Midbrain (tissue), 1 donor: ENCODE measurements around the gene HOXA13.

Source experiments
- DNase-seq: peaks from one replicate; lab custom pipeline; 2025; lab: John Stamatoyannopoulos, UW

HOXA13 gene

DNA sequence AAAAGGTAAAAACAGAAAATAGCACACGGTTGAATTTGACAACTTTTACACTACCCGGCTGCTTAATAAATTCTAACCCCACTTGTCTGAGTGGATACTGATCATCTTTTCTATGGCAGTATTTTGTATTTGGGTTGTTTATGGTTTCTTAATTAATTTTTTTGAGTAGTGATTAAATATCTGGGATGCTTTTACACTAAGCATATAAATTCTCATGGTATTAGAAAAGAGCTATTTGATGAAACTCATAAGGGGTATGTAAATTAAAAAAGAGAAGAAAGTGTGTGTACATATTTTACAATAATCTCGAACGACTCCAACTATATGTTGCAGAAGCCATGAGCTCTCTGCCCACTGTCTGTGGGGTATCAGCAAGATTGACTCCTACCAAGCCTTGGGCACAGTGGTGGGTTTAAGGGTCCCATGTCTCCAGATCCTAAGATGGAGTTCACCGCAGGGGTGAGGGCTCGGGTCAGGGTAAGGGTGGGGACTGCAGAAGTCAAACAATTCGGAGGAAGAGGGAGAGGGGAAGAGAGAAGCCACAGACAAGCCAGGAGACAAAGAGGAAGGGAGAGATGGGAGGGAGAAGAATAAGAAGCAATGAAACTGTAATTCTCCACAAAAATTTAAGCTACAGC, 7.6 kb upstream of the HOXA13 start:
- DNase-seq = no peak

DNA sequence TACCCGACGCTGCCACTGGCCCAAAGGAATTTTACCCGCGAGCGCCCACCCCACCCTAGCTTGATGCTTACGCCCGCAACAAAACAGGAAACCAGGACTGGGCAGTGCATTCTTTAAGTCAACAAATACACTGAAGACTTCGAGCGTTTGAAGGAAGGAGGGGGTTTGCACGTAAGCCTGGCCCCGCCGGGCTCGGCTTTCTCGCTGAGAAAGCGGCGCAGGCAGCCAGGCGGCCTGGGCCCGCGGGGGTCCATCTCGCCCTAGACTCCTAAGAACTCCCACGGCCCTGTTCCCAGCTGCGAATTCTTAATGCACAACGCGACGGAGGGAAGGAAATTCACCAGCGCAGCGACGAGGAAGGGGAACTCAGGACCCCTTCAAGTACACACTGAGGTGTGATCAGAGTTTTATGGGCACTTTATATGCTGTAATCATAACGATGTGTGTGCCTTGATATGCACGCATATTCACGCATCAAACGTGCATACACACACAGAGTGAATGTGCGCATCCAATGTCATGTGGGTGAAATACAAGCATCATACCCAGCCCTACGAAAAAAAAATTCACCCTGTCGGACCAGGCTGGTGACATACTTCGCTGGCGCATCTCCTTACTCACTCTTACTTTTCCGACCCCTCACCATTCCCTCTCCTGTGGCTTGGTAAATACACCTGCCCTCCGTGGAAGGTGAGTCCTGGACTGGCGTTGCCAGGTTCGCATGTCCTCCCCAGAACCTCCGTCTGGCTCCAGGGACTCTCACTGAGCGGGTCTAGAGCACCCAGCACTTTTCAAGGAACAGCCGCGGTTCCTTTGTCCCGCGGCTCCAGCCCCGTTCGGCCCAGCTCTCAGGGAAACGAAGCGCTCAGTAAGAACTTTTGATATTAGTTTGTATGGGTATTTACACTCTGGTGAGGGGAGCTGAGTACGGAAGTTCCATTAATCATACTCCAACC, 5.7 kb upstream of the HOXA13 start:
- DNase-seq = no peak

DNA sequence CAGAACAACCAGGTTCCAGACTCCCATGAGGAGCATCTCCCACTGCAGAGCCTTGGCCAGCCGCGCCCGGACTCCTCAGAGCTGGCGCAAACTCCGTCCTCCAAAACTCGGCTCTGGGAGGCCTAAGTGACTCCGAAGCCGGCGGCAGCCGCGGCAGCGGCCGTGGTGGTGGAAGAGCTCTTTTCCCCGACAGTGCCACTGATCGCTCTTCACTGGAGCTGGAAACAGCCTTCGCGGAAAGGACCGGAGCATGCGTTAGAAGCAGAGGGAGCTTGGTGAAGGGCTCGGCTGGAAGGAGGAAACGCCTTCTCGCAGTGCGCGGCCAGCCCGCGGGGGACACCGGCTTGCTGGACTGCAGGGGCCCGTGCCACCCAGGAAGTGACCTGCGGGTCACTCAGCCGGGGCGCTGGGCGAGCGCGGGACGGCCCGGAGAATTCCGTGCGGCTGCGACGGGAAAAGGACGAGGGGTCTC, 5.0 kb upstream of the HOXA13 start:
- no peak for DNase-seq

DNA sequence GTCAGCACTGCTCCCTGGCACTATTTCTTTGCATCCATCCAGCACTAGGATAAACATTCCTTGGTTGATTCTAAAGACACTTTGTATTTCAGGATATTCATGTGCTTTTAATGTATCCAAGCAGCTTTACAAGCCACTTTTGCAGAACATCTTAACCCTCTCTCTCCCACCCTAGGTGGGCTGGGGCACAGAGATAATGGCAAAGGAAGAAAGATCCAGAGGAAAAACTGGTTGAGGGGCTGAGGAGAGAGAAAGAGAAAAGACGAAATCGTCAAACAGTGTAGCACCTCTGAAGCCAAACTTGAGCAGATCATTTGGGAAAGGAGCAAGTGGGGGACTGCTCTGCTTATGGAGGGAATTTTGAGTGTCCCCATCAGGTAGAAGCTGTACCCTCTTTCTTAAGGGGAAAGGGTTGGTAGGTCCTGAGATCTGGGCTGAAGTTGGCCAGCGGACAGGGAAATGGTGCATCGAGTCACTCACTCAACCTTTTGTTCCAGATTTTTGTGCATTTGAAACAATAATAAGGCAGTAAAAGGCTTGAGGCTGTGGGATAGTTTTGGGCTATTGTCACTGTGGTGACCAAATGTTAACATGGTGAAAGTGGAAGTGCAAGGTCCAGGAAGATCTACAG, 4.2 kb upstream of the HOXA13 start:
- no peak for DNase-seq

DNA sequence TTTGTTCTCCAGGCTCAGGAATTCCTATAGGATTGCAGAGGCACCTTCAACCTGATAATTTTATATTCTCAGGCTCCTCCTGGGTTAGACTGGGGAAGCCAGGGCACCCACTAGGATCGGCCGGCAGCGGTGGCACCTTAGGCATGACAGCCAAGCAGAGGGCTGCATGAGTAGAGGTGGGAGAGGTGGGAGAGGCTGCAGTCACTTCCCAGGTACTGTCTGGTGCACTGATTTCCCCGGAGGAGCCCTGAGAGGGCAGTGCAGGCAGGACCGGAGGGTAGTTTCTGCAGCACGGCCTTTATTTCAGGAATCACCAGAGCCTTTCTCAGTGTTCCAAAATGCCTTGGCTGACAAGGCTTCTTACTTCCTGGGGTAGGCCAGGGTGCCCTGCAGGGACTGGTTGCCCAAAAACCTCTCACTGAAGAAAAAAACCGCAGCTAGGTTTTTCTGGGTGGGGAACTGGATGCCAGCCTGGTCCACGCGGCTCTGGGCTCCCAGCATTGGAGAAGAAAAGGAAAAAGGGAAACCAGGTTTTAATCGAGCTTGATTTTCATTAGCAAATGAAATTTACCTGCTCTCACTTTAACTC, 3.6 kb upstream of the HOXA13 start:
- no peak for DNase-seq

DNA sequence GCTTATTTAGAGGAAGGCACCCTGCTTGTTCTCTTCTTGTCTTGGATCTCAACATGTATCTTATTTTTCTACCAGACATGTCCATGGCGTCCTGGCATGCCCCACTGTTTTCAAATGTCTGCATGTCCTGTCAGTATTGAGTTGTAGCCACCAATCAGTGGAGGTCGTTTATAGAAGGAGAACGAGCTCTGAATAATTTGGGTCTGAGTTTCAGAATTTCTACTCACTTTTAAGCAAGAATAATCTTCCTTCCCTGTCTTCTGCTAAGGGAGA, 2.9 kb upstream of the HOXA13 start:
- no peak for DNase-seq

DNA sequence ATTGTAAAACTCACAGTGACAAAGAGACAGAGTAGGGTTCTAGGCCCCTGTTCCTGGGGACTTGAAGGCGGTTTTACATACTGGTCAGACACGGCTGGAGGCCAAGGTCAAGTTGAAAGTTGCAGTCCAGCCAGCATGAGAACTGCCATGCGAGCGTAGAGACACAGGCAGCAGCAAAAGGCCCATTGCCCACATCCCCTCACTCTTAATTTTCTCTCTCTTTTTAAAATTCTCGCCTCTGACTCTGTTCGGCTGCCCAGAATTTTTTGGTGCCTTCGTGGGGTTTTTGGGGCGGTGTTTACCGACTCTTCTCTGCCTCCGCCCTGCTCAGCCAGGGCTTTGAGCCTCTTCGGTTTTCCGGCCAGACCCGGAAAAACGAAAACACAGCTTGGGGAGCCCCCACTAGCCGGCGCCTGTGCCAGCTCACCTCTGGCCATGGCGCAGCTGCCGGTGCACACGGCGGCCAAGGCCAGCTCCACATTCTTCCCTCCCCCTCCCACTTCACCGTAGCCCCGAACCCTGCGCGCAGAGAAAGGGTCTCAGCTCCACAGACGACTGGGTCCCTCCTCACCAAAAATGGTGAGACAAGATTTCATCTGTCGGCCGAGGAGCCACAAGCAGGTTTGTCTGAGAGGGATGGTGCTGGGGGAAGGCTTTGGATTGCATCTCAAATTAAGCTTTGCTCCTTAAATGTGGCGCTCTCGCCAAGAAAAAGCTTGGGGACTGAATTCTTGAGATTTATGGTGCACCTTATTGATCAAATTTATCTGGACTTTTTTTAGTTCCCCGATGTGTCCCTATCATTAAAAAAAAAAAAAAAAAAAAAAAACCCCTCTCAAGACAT, 2.3 kb upstream of the HOXA13 start:
- DNase-seq = no peak

DNA sequence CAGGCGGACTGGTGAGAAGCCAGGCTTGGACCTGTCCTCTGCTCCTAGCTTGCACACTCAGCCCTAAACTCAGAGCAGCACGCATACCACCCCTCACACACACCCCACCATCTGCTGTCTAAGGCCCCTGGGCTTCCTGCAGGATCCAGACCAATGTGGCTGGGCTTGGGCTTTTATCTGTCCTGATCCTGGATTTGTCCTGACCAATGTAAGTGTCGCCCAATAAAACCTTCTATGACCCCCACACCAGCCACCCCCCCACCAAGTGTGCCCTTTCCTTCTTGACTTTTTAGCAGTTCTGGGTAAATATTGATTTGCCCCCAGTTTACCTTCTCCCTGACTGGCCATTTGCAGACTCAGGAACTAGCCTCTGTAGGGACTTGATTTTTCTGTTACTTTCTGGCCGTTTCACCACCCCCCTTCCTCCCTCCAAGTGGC, 1.7 kb upstream of the HOXA13 start:
- no peak for DNase-seq

DNA sequence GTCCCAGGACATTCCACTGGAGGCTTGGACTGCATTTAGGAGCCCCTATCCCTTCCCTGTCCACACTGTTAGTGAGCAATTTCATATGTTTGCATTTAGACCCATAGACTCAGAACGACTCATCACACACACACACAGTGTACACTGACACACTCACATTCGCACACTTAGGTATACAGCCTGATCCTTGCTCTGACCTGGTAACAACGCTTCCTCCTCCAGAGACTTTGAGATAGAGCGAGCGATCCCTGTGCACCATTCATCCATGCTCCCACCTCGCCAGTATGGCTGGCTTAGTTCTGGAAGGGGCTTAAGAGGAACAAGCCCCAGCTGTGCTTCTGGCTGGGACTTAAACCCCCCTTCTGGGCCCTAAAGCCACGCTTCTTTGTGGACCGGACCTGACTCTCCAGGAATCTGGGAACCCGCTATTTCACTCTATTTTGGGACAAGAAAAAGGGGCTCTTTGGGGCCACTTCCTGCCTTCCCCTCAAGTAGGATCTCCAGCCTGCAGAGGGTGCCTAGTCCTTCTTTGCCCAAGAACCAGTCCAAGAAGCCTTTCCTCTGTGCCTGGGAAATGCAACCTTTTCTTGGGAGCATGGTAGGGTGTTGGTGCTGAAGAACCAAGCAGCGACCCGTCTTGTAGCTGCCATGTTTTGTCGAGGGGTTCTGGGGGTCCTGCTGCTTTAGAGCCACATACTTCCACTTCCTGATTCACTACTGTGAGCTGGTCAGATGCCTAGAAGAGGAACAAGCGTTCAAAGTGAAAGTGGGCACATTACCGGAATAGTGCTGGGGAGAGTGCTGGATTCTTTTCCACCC, 1.1 kb upstream of the HOXA13 start:
- peak; percentile 2 for DNase-seq

DNA sequence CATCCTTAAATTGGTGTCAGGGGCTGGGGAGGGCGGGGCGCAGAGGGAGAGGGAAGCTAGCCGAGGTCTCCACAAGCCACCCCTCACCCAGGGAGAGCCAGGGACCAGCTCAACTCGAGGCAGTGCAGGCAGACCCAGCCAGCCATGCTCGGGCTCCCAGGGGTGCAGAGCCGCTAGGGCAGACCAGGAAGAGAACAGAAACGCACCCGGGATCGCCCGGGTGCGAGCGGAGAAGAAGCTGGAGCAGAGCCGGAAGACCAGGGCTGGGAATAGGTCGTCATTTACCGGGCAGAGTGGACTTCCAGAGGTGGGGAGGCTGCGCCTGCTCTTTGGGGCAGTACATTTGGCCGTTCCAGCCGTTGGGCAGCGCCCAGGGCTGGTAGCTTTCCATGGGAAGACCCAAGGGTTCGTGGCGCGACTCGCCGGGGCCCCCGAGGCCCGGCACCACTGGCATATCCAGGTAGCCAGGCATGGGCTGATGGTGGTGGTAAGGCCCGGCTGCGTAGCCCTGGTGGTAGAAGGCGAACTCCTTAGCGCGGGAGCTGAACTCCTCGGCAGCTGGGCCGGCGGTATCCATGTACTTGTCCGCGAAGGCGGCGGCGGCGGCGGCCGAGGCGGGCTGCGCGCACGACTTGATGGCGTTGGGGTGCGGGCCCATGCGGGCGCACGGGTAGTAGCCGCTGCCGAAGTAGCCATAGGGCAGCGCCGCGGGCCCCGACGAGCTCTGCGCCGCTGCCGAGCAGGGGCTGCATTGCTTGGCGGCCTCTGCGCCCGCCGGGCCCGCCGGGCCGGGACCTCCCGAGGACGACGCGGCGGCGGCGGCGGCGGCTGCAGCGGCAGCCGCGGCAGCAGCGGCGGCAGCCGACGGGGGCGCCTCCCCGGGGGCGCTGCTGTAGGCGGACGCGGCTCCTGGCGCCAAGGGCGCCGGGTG, 755 bp downstream of the HOXA13 start:
- DNase-seq = no peak

DNA sequence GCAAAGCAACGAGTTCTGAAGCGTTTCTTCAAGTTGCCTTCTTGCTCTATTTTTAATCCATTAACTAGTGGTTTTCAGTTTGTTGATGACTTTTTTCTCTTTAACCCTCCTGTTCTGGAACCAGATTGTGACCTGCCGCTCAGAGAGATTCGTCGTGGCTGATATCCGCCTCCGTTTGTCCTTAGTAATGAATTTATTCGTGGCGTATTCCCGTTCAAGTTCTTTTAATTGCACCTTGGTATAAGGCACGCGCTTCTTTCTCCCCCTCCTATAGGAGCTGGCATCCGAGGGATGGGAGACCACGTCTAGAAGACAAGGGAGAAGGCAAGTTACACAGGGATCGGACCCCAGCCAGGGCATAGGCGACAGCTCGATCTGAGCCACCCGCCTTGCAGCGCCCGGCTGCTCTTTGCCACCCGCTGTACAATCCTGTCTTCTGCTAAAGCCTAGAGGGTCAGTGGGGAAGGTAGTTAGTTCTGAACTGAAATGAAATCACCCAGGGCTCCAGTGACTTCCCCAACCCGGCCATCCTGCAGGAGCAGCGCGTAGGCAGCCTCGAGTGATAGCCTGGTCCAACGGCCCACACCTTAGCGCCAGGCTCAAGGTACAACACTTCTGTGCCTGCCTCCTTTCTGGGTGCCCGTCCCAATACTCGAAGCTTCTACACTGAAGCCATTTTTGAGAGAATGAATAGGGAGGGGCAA, 1.6 kb downstream of the HOXA13 start:
- no peak for DNase-seq

DNA sequence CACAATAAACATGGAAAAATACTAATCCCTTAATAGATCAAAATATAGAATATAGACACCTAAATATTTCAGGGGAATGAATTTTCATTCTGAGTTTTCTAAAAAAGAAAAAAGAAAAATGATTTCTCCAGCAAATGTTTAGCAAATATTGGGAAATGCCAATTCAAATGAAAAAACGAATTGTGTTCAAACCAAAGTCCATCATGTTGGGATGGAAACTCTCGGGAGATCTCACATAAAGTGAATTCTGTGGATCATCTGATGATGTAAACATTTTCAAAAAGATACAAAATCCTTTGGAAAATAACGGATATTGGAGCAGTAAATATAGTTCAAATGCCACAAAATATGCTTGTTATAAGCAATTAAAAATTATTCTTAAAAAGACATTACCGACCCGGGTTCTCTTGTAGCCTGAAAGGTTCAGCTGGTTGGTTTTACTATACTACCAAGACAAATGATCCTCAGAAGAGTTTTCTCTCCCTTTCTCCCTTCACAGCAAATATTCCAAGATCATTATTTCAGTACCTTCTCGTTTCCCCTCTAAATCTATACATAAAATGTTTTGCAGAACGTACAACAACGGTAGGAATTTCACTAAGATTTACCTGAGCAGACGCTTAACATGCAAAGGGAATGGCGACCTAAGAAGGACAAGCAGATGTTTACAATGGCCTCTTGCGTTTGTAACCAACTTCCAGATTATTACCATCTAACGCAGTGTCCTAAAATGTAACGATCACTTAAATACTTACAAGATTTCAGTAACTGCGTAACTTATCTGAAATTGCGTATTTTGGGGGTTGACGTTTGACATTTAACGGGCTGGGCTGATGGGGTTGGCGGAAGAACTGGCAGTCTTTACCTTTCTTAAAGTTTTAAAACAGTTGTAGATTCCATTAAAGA, 2.5 kb downstream of the HOXA13 start:
- DNase-seq = no peak

DNA sequence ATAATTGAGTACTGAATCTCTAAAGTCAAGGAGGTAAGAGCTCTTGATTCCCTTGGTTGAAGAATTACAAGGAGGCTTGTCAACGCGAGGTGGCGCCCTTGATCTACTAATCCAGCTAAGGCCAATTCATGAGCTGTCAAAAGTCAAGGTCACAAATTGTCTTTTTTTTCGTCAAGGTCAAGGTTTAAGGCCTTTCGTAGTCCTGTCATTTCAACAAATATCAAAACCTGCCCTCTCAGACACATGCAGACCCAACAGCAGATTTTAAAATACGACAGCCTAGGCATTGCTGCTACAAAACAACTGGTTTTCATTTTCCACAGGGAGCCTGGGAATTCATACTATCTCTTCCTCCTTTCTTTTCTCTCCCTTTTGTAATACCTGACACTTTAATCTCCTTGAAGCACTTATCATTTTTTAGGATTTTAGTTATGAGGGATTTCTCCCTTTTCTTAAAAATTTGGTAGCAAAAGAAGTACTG, 3.6 kb downstream of the HOXA13 start:
- DNase-seq = peak; percentile 81

DNA sequence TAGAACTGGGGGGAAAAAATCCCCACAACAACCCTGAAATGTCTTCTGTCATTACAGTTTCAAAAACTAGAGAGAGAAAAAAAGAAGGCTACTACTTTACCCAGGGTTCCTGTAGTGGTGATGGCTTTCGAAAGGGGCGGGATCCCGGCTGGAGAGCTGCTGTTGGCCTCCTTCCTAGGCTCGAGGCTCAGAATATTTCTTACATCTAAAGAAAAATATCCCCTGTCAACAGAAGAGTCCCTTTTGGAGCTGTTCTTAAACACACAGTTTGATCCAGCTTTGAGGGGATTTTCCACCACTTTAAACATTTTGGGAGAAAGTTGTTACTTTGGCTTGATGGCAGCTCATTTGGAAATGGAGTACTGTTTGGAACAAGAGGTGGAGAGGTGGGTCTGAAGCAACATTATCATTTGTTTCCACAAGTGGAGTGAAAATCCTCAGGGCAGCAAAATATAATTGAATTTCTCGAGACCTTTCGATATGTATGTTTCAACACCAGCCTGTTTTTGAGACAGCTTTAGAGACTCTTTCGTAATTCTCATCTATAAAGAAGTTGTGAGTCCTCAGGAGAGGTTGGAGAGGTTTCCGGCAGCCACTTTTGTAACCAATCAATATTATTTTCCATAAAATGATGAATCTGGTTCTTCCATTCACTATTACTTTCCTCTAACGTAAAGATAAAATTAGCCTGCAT, 5.1 kb downstream of the HOXA13 start:
- no peak for DNase-seq

DNA sequence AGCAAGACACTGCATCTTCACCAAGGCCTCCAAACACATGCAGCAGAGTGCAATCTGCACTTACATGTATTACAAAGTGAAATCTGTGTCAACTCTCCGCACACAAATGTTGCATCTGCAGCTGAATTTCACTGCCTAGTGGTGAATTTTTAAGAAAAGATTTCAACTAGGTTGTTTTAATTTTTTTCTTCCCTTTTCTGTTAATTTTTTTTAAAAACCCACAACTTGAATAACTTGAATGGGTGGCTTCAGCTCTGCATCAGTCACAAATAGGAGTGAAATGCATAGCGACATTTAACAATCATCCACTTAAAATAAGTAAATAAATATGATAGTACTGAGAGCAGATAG, 5.9 kb downstream of the HOXA13 start:
- no peak for DNase-seq

DNA sequence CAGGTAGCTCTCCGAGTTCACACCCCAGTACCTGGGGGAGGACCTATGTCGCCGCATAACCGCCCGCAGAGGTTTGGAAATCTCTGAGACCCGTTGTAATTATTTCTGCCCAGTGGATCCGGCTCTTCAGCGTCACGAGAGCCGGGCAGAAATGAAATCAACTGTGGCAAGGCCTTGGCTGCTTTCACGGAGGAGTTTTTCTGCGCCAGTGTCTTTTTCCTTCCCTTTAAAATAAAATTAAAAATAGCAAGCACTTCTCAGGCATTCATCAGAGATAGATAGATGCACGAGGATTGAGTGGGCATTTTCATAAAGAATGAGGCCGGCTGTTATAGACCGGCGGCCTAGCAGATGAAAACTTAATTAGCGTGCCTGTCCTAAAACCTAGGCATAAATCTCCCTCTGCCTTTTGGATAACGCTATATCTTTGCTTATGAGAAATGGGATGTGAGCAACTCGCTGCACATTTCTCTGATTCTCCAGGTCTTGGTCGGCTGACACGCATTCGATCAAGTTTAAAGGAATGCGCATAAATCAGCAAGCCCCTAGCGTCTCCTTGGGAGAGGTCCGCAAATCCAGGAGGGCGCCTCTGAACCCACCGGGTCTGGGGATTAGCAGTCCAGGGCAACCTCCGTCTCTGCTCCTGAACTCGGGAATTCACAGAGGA, 6.4 kb downstream of the HOXA13 start:
- DNase-seq = no peak
